Ramos (cell line): Measurements from ENCODE around the gene PPM1L.

Source experiments
- in situ Hi-C: fragments of 300-500 bp; cut with MboI; formaldehyde crosslinking; loops from one replicate; pipeline ENCODE4 v1.14.3; 2022; ENCODE audit warnings: low sequenced_read_pairs; ENCODE audit not compliant: unreplicated experiment

PPM1L gene

GRCh38 chr3:161070252-161070930, 314.4 kb downstream of the PPM1L start:
- in situ Hi-C loops: no loop called here

GRCh38 chr3:161070980-161071663, 315.1 kb downstream of the PPM1L start:
- in situ Hi-C loops: no loop called here

- in situ Hi-C loops: no loop called here
These were observed 316.2 kb downstream of the PPM1L start for GRCh38 chr3:161072211-161072621.

- in situ Hi-C loops: no loop called here
These were observed 316.7 kb downstream of the PPM1L start for GRCh38 chr3:161072751-161073150.

- in situ Hi-C loops: no loop called here
These were observed 317.1 kb downstream of the PPM1L start for GRCh38 chr3:161073181-161073580.

- in situ Hi-C loops: no loop called here
These were observed 325.6 kb downstream of the PPM1L start for GRCh38 chr3:161081633-161082032.

- in situ Hi-C loops: no loop called here
These were observed 326.0 kb downstream of the PPM1L start for GRCh38 chr3:161082063-161082462.

GRCh38 chr3:161083131-161083530, 327.1 kb downstream of the PPM1L start:
- in situ Hi-C loops: no loop called here

- in situ Hi-C loops: no loop called here
These were observed 328.2 kb downstream of the PPM1L start for GRCh38 chr3:161084277-161084676.

GRCh38 chr3:161093895-161094294, 337.9 kb downstream of the PPM1L start:
- in situ Hi-C loops: loop anchor here (10.0 kb wide), 1 partner anchor 181 kb away; no protein-coding TSS in a partner anchor

GRCh38 chr3:161096771-161097367, 340.8 kb downstream of the PPM1L start:
- in situ Hi-C loops: loop anchor here (10.0 kb wide), 1 partner anchor 178 kb away; no protein-coding TSS in a partner anchor

GRCh38 chr3:161100994-161101393, 345.0 kb downstream of the PPM1L start:
- in situ Hi-C loops: no loop called here

- in situ Hi-C loops: no loop called here
These were observed 345.6 kb downstream of the PPM1L start for GRCh38 chr3:161101609-161102008.

GRCh38 chr3:161103776-161104385, 347.9 kb downstream of the PPM1L start:
- in situ Hi-C loops: no loop called here

- in situ Hi-C loops: no loop called here
These were observed 348.8 kb downstream of the PPM1L start, which contains the start of gene B3GALNT1 for GRCh38 chr3:161104561-161105551. B3GALNT1 (minus strand) TSS chr3:161105349; CDS start chr3:161086754, 18,595 bp downstream.

GRCh38 chr3:161107311-161107710, 351.3 kb downstream of the PPM1L start:
- in situ Hi-C loops: no loop called here

GRCh38 chr3:161108840-161109239, 352.8 kb downstream of the PPM1L start:
- in situ Hi-C loops: no loop called here

- in situ Hi-C loops: no loop called here
These were observed 361.6 kb downstream of the PPM1L start for GRCh38 chr3:161117646-161118045.

- in situ Hi-C loops: no loop called here
These were observed 370.5 kb downstream of the PPM1L start for GRCh38 chr3:161126495-161126894.
